NCI-H2227 (cell line): Measurements from ENCODE around the gene IQCE.
"Not testable (repeated sequence)": the region's sequence is repeated elsewhere in the genome, so short reads cannot be mapped to it uniquely, and the experiment has no call there.

ENCODE experiments used
- DNase-seq: peaks from one replicate; lab custom pipeline; 2025; ENCODE audit not compliant: unreplicated experiment; lab: John Stamatoyannopoulos, UW

The IQCE gene

DNA sequence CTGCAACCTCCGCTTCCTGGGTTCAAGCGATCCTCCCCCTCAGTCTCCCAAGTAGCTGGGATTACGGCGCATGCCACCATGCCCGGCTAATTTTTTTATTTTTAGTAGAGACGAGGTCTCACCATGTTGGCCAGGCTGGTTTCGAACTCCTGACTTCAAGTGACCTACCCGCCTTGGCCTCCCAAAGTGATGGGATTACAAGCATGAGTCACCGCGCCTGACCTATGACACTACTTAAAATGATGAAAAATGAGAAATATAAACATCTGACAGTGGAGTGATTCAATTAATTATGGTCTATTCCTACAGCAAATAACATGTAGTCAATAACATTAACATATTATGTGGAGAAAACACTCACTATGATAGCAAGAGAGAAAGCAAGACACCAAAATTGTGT, 5.7 kb upstream of the IQCE start:
- DNase-seq = no peak

- no peak for DNase-seq
Measured at GRCh38 chr7:2553831-2554581, 4.8 kb upstream of the IQCE start.

- DNase-seq = no peak
Measured at GRCh38 chr7:2554661-2555111, 4.1 kb upstream of the IQCE start.

DNA sequence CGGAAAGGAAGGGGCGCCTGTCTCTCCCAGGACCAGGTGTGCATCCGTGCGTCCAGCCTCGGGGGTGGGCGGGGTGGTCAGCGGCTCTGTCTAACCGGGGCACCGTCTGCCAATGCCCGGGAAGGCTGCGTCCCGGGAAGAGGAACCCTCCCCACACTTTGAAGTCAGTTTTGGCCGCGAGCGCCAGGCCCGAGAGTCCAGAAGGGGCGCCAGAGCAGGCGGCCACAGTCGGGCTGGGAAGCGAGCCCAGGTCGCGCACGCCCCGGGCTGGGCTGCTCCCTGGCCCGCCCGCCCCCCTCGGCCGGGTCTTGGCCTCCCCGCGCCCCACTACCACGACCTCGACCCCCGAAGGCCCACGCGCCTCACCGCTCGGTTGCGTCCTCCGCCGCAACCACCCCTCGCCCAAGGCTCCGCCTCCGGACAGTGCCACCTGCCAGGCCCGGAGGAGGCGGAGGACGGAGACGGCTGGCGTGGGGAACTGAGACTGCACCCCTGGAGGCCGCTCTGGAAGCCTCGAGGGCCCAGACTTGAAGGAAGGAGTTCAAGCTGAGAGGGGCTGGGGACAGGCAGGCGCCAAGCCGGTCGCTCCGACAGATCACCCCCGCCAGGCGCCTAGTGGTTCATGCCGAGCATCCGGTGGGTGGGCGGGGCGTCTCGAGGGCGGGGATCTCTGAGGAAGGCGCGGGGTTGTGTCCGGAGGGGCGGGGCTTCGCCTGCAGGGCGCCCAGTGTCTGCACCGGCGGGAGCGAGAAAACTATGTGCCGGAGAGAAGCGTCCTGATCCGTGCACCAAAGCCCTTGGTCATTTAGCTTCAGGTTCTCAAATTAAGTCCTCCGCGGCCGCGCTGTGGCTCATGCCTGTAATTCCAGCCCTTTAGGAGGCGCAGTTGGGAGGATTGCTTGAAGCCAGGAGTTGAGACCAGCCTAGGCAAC, 3.4 kb upstream of the IQCE start, which contains the start of gene BRAT1:
BRAT1 (minus strand) TSS at position 404 of the 932 bp plus-strand sequence. CDS start 1,093 bp downstream, outside the sequence.
- peak; percentile 94 for DNase-seq

DNA sequence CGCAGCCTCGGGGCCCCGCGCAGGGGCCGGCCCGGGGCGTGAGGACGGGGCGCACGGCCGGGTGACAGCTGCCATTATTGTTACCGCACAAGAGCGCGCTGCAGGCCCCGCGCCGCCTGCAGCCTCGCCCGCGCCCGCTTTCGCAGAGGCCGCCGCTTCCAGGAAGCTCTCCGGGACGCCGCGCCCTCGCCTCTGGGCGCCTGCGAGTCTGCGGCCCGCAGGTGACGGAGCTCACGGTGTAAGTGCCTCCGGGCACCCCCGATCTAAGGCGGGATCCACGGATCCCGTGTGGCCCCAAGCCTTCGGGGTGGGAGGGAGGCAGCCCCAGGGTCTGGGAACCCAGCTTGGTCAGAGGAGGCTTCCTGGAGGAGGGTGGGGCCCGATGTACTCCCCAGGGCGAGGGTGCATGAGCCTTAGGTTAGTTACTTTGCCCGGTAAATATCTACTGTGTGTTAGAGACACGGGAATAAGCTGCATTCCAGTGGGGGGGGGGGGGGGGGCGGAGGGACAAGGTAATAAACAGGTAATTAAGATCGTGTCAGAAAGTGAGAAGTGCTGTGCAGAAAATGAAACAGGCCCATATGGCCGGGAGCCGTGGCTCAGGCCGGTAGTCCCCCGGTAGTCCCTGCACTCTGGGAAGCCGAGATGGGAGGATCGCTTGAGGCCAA, 638 bp downstream of the IQCE start:
- DNase-seq = no peak

- not testable (repeated sequence) for DNase-seq
Measured at GRCh38 chr7:2563955-2564354, 5.2 kb downstream of the IQCE start.

GRCh38 chr7:2564970-2565540, 6.3 kb downstream of the IQCE start:
- DNase-seq = peak; percentile 59

DNA sequence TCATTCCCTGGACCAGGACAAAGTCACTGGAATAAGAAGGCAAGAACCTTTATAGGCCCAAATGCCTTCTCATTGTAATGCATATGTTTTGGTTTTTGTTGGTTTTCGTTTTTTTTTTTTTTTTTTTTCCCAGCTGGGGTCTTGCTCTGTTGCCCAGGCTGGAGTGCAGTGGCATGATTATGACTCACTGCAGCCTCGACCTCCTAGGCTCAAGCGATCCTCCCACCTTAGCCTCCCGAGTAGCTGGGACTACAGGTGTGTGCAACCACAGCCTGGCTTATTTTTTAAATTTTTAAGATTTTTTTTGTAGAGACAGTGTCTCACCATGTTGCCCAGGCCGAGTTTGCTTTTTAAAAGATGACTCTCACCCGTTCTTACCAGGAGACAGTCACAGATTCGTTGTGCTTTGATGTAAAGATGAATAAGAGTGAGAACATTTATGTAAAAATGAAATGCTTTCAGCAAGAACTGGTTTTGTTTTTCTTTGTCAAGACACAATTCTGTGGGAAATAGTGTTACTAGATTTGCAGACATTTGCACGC, 7.6 kb downstream of the IQCE start:
- DNase-seq = no peak

DNA sequence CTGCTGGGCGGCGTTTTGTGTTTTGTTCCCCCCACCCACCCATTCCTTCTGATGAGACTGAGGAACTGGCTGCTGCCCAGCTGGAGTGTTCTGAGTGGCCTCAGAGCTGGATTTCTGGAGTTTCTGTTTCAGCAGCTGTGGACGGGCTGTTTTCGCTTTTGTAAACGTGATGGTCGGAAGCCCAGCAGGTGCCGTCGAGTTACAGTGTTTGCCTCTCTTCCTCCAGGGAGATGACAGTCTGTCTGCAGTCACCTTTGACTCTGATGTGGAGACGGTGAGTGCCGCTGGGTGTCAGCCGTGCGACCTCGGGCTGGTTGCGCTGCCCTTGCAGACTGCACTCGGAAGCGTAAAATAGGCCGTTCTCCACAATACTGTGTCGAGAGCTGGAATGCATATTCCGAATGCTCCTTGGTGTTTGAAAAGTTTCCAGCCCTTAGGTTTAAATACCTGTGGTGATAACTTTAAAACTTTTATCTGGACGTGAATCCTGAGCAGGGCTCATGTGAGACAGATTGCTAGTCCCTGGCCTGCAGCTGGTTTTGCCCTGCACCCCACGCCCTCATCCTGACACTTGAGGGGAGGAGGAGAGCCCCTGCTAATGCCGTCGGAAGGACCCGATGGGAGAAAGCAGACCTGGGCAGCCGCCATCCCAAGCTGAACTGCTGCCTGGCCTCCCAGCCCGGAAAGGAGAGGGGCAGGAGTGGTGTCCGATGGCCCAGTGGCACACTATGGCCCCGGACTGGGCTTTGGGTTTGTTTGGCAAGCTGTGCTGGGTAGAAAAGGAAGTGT, 8.3 kb downstream of the IQCE start:
- peak; percentile 8 for DNase-seq

DNA sequence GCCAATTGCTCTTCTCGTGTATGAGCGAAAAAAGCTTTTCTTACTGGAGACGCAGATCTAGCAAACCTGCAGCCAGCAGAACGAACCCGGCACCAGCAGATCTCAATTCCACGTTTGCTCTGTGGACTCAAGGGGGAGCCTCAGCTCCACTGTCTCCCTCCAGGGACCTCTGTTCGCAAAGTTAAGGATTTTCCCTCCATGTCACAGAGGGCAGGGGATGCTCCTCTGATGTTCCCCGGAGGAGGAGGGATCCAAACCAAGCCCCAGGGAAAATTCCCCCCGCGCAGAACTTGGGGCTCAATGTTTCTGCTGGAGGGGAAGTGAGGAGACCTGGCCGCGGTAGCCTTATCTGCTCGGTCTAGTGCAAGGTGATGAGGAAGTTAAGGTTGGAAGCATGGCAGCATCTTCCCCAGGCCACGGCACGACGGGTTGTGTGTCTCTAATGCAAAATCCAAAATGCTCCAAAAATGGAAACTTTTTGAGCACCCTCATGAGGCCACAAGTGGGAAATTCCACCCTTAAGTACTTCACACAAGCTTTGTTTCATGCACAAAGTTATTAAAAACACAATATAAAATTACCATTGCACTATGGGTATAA, 9.0 kb downstream of the IQCE start:
- DNase-seq = no peak

DNA sequence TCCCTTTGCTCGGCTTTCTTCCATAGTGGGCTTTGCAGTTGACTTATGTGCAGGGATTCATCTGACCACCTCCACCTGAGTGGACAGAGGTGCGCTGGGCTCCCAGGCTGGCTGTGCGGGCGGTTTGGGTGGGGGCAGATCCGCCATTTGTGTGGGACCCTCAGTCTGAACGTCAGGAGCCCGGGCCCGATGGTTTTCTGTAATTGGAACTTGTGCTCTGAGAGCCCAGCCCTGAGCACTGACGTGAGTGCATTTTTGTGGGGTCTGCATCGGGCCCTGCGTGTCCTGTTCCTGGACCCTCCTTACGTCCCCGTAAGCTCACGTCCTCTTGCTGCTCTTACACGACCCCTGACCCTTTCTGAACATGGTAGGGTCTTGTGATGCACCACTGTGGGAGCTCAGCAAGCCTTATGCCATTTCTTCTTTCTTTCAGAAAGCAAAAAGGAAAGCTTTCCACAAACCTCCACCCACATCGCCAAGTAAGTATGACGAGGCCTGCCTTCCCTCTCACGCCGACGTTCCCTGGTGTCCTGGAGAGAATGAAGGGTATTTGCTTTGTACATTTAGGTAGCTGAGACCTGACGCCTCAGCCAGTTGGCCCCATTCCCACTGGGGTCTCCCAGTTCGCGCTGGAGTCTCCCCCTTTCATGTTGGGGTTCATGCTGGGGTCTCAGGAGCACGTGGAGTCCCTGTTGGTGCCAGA, 9.9 kb downstream of the IQCE start:
- no peak for DNase-seq

GRCh38 chr7:2569421-2569820, 10.6 kb downstream of the IQCE start:
- DNase-seq = no peak

- no peak for DNase-seq
Measured at GRCh38 chr7:2570021-2570420, 11.2 kb downstream of the IQCE start.

DNA sequence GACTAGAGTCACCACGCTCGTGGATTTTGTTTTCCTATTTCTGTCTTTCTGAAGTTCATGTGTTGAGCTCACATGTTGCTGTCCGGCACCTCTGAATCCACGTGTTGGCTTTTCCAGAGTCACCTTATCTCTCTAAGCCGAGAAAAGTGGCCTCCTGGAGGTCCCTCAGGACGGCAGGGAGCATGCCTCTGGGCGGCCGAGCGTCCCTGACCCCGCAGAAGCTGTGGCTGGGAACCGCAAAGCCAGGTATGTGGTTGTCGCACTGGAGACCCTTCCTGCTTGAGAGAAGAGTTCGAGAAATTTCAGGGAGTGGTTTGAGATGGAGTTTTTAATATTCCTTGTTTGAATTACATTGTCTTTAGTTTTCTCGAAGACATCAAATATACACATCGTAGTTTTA, 12.6 kb downstream of the IQCE start:
- DNase-seq = no peak

GRCh38 chr7:2572101-2572842, 13.5 kb downstream of the IQCE start:
- no peak for DNase-seq

DNA sequence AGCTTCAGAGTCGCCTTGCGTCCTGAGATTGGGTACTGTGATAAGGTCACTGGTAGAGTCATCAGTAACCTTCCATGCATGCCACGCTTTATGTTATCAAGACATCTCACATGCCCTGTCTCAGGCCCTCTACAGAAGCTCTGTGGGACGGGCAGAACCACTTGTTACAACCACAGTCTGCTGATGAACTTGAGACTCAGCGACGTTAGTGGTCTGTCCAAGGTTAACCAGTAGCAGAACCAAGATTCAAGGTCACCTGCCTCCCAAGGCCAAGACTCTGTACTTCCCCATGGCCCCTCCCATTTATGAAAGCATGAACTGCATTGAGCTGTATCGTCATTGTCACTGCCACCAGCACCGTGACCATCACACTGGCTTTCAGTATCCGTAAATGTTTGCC, 15.0 kb downstream of the IQCE start:
- DNase-seq = no peak

GRCh38 chr7:2575046-2575732, 16.4 kb downstream of the IQCE start:
- no peak for DNase-seq
